Ectodermal cell (in vitro differentiated cells): ENCODE measurements around the gene LRRC15.

Source experiments
- H3K27ac ChIP-seq: 2 replicates; pipeline ENCODE4 v1.7.0; 2013; ENCODE audit warnings: mild to moderate bottlenecking, low read depth, low read length; ENCODE audit not compliant: insufficient read depth, poor library complexity, severe bottlenecking
- H3K27me3 ChIP-seq: 2 replicates; pipeline ENCODE4 v1.7.0; 2013; ENCODE audit warnings: mild to moderate bottlenecking, low read length; ENCODE audit not compliant: insufficient read depth, control insufficient read depth, poor library complexity, severe bottlenecking
- H3K36me3 ChIP-seq: one replicate; pipeline ENCODE4 v1.7.0; 2013; ENCODE audit warnings: low read length; ENCODE audit not compliant: control insufficient read depth, insufficient read depth
- H3K4me1 ChIP-seq: one replicate; pipeline ENCODE4 v1.7.0; 2013; ENCODE audit warnings: low read length; ENCODE audit not compliant: control insufficient read depth, insufficient read depth
- H3K4me3 ChIP-seq: 2 replicates; pipeline ENCODE4 v1.7.0; 2013; ENCODE audit warnings: low read depth, low read length, control low read depth; ENCODE audit not compliant: insufficient read depth
- H3K9me3 ChIP-seq: 2 replicates; pipeline ENCODE4 v1.7.0; 2013; ENCODE audit warnings: mild to moderate bottlenecking, low read length, moderate library complexity; ENCODE audit not compliant: control insufficient read depth
- WGBS, 2 experiments: methylation state at CpG; one replicate each; pipeline ENCODE4 v1.1.7; 2013; ENCODE audit warnings: missing lambda C conversion rate in 2 of 2; 5-methylcytosine and 5-hydroxymethylcytosine counted together

The LRRC15 gene

DNA sequence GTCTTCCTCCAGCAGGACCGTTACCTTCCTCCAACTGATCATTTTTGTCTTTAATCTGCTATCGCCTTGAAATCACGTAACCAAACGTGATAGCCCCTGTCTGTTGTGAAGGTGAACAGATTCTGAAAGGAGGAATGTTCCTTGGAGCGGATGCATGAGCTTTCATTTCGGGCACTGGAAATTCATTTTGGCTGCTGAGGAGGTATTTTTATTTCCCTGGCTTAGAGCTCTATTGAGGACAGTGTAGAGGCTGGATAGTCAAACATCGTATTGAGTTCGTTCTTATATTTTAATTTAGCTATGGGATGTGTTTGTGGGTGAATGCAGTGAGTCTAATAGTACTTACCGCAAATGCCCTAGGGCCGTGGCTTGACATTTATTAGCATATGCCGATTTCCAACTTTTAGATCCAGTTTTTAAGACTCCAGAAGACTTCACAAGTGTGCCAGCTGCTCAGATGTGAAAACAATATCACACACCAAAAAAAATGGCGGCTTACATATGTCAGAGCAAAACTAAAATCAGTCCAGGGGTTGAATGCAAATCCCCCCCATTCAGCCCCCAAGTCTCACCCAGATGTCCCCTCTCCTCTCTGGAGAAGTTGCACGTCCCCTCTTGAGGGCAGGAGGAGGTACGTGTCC is 40.5 kb downstream of the LRRC15 start:
- Histone ChIP-seq H3K9me3 (no peaks in the 10 kb centered on the region), H3K27me3 (peaks cover 25% of the 10 kb centered on the region), H3K36me3 (no peaks in the 10 kb centered on the region), H3K4me3 (no peak overlapping the region), H3K27ac (no peak overlapping the region), H3K4me1 (no peaks in the 10 kb centered on the region)
- WGBS, 2 experiments: 94 to 95% methylated on average over 14 of the region's 14 CpGs

DNA sequence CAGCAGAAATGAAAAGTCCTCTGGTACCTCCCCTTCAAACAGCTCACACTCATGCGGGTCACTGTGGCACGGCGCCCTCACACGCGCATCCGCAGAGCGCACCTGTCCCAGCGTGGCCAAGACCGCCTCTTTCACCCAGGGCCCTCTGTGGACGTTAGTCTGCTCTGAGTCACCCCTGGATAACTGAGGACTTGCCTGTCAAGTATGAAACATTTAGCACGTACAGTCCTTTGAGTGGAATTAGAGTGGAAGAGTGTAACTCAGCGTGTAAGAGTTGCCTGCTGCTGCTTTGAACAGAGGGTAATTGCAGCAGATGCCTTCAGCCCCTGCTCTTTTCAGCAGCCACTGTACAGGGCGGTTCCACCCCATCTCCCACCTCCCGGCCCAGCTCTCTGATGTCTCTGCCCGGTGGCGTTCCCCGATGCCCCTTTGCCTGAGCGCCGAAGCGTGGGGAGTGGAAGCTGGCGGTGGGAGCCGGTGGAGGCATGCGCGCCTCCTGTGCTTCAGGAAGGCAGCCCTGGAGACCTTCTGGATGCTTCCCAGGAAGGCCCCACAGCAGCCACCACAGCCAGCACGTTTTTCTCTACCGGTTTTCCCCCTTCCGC is 41.4 kb downstream of the LRRC15 start:
- no peak overlapping the region for H3K4me3 ChIP-seq
- WGBS, 2 experiments: 88 to 91% methylated on average over 27 of the region's 27 CpGs
- H3K27me3 ChIP-seq: peaks cover 16% of the 10 kb centered on the region
- H3K36me3 ChIP-seq: no peaks in the 10 kb centered on the region
- no peaks in the 10 kb centered on the region for H3K4me1 ChIP-seq
- no peaks in the 10 kb centered on the region for H3K9me3 ChIP-seq
- no peak overlapping the region for H3K27ac ChIP-seq

DNA sequence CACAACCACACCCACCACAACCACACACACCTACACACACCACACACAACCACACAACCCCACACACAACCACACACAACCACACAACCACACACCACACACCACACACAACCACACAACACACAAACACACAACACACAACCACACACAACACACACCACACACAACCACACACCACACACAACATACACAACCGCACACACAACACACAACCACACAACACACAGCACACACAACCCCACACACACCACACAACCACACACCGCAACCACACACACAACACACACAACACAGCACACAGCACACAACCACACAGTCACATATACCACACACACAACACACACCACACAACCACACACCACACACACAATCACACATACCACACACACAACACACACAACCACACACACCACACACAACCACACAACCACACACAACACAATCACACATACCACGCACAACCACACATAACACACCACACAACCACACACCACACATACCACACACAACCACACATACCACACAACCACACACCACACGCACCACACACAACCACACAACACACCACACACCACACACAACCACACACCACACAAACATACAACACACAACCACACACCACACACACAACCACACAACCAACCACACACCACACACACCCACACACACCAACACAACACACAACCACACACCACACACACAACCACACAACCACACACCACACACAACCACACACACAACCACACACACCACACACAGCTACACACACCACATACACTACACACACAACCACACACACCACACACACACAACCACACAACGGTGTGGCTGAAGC is 42.1 kb downstream of the LRRC15 start:
- no peaks in the 10 kb centered on the region for H3K4me1 ChIP-seq

GRCh38 chr3:194326968-194327217 is 42.6 kb downstream of the LRRC15 start:
- H3K27me3 ChIP-seq: peaks cover 4% of the 10 kb centered on the region
- no peaks in the 10 kb centered on the region for H3K9me3 ChIP-seq
- H3K27ac ChIP-seq: no peak overlapping the region
- 88 to 89% methylated on average over 2 of the region's 2 CpGs for WGBS, 2 experiments
- no peaks in the 10 kb centered on the region for H3K4me1 ChIP-seq
- no peak overlapping the region for H3K4me3 ChIP-seq
- no peaks in the 10 kb centered on the region for H3K36me3 ChIP-seq

More for the DNA sequence above, 42.1 kb downstream of the LRRC15 start:
- no peaks in the 10 kb centered on the region for H3K9me3 ChIP-seq
- no peak overlapping the region for H3K27ac ChIP-seq
- no peaks in the 10 kb centered on the region for H3K36me3 ChIP-seq
- H3K4me3 ChIP-seq: no peak overlapping the region
- H3K27me3 ChIP-seq: peaks cover 9% of the 10 kb centered on the region
- WGBS, 2 experiments: 84 to 92% methylated on average over 5 of the region's 5 CpGs

DNA sequence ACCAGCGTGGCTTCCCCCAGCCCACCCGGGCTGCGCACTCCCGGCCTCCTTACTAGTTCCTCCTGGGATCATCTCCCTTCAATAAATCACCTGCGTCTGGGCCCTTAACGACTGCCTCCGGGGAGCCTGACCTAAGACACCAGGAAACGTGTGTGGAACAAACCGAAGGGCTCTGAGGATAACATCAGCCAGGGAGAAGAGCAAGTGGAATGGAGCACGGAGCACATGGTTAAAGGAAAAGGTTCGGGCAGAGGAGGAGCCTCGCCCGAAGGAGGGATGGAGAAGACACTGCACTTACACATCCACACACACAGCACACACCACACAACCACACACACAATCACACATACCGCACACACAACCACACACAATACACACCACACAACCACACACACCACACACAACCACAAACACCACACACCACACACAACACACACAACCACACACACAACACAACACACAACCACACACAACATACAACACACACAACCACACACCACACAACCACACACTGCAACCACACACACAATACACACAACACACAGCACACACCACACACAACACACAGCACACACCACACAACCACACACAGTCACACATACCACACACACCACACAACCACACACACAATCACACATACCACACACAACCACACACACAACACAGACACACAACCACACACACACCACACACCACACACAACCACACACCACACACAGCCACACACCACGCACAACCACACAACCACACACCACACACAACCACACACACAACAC is 43.2 kb downstream of the LRRC15 start:
- H3K4me1 ChIP-seq: no peaks in the 10 kb centered on the region
- H3K27ac ChIP-seq: no peak overlapping the region
- H3K36me3 ChIP-seq: no peaks in the 10 kb centered on the region
- no peaks in the 10 kb centered on the region for H3K9me3 ChIP-seq
- H3K4me3 ChIP-seq: no peak overlapping the region
- H3K27me3 ChIP-seq: no peaks in the 10 kb centered on the region
- 87 to 89% methylated on average over 15 of the region's 15 CpGs for WGBS, 2 experiments

DNA sequence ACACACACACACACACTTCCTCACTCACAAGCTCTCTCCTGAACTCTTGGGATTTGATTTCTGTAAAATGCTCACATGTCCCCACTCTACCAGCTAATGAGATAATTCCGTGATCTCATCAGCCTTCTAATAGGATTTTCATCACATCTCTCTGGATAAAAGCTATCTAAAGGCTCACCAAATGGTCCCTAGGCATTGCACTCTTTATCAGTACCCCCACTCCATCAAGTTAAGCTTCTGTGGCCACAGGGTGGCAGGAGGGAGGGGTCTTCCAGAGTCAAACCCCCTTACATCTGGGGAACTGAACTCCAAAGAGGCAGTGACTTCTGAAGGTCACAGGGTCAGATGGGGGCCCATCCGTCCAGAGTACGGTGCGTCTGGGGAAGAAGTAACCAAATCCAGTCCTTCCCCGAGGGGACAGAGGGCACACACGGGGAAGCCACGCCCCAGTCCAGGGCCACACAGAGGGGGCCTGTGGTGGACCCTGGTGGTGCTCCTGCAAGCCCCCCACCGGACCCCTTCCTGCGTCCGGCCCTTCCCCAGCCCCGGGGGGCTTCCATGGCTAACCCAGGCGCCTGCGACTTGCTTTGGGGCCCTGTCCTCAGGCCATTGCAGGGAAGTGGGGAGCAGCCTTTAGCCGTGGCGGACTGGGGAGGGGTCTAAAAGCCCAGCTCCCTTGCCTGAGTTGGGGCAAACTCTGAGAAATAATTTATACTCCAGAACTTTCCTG is 44.0 kb downstream of the LRRC15 start:
- no peak overlapping the region for H3K4me3 ChIP-seq
- no peaks in the 10 kb centered on the region for H3K4me1 ChIP-seq
- 91% methylated on average over 15 of the region's 15 CpGs for WGBS, 2 experiments
- no peaks in the 10 kb centered on the region for H3K9me3 ChIP-seq
- H3K27ac ChIP-seq: no peak overlapping the region
- no peaks in the 10 kb centered on the region for H3K27me3 ChIP-seq
- no peaks in the 10 kb centered on the region for H3K36me3 ChIP-seq

DNA sequence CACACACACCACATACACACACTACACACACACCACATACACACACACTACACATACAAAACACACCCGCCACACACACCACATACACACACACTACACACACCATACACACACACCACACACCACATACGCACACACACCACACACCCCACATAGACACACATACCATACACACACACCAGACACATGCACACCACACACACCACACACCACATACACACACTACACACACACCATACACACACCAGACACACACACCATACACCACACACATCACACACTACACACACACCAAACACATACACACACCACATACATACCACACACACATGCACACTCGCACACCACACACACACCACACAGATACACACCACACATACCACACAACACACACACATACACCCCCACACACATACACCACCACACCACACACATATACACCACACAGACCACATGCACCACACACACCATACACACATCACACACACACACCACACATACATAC is 44.7 kb downstream of the LRRC15 start:
- no peak overlapping the region for H3K27ac ChIP-seq
- no peaks in the 10 kb centered on the region for H3K9me3 ChIP-seq
- no peaks in the 10 kb centered on the region for H3K27me3 ChIP-seq
- WGBS, 2 experiments: 89 to 92% methylated on average over 3 of the region's 3 CpGs
- H3K4me3 ChIP-seq: no peak overlapping the region
- H3K4me1 ChIP-seq: no peaks in the 10 kb centered on the region
- H3K36me3 ChIP-seq: no peaks in the 10 kb centered on the region

GRCh38 chr3:194323785-194324735 is 45.5 kb downstream of the LRRC15 start:
- Histone ChIP-seq H3K36me3 (no peaks in the 10 kb centered on the region), H3K4me3 (no peak overlapping the region), H3K27ac (no peak overlapping the region), H3K4me1 (no peaks in the 10 kb centered on the region), H3K27me3 (no peaks in the 10 kb centered on the region), H3K9me3 (no peaks in the 10 kb centered on the region)
- 84% methylated on average over 39 of the region's 39 CpGs for WGBS, 2 experiments

DNA sequence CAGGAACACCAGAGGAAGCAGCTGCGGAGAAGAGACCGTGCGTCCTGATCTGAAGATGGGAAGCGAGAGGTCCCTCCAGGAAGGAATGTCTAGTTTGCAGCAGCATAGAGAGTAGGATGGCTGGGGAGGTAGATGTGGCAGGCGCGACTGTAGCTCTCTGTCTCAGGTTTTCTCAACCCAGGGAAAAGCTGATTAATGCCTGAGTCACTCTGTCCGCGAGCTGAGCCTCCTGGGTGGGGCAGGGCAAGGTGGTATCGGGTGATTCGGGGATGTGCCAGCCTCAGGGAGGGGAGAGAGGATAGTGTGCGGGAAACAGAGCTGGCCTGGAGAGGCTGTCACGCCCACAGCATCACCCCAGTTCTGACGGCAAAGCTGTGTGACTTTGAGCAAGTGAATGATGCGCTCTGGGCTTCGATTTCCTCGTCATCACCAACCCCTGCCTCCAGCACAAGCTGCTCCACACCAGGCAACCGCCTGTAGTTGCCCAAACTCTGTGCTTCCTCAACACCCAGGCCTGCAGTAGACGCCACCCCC is 46.8 kb downstream of the LRRC15 start:
- 88 to 90% methylated on average over 18 of the region's 18 CpGs for WGBS, 2 experiments
- H3K27me3 ChIP-seq: no peaks in the 10 kb centered on the region
- no peaks in the 10 kb centered on the region for H3K36me3 ChIP-seq
- H3K4me3 ChIP-seq: no peak overlapping the region
- H3K4me1 ChIP-seq: no peaks in the 10 kb centered on the region
- H3K27ac ChIP-seq: no peak overlapping the region
- H3K9me3 ChIP-seq: peaks cover 2% of the 10 kb centered on the region
